Measurements from ENCODE around the gene CTF1.

GRCh38 chr16:30937692-30938091 is 41.3 kb downstream of the CTF1 start:
- no peak for TF ChIP-seq CTCF (IDR thresholded peaks at IDR 0.05)
- no peak for TF ChIP-seq POLR2AphosphoS5 (IDR thresholded peaks at IDR 0.05)
- no peak for TF ChIP-seq POLR2A (IDR thresholded peaks at IDR 0.05)

Data from sigmoid colon (tissue), 4 donors.